ENCODE data around the gene ITFG1.

ITFG1 gene

GRCh38 chr16:47320546-47321310 is 140.1 kb downstream of the ITFG1 start:
- no peak for DNase-seq

GRCh38 chr16:47317465-47318240 is 143.2 kb downstream of the ITFG1 start:
- no peak for DNase-seq

GRCh38 chr16:47316442-47317015 is 144.3 kb downstream of the ITFG1 start:
- no peak for DNase-seq

- DNase-seq: no peak
Observed at GRCh38 chr16:47311738-47312505, 148.9 kb downstream of the ITFG1 start.

- DNase-seq: no peak
Observed at GRCh38 chr16:47310792-47311211, 150.1 kb downstream of the ITFG1 start.

GRCh38 chr16:47309581-47310312 is 151.1 kb downstream of the ITFG1 start:
- DNase-seq: no peak

GRCh38 chr16:47308601-47309000 is 152.3 kb downstream of the ITFG1 start:
- DNase-seq: no peak

GRCh38 chr16:47304563-47304962 is 156.3 kb downstream of the ITFG1 start:
- DNase-seq: no peak

GRCh38 chr16:47299587-47299986 is 161.3 kb downstream of the ITFG1 start:
- DNase-seq: no peak

- no peak for DNase-seq
Observed at GRCh38 chr16:47284999-47285398, 175.9 kb downstream of the ITFG1 start.

- no peak for DNase-seq
Observed at GRCh38 chr16:47278306-47278970, 182.4 kb downstream of the ITFG1 start.

- DNase-seq: no peak
Observed at GRCh38 chr16:47276522-47276921, 184.3 kb downstream of the ITFG1 start.

GRCh38 chr16:47262938-47263337 is 197.9 kb downstream of the ITFG1 start:
- no peak for DNase-seq

- DNase-seq: no peak
Observed at GRCh38 chr16:47260503-47260902, 200.4 kb downstream of the ITFG1 start.

- DNase-seq: no peak
Observed at GRCh38 chr16:47258874-47259461, 201.9 kb downstream of the ITFG1 start.

GRCh38 chr16:47254756-47255155 is 206.1 kb downstream of the ITFG1 start:
- no peak for DNase-seq

GRCh38 chr16:47250983-47251382 is 209.9 kb downstream of the ITFG1 start:
- DNase-seq: no peak

GRCh38 chr16:47247690-47248089 is 213.2 kb downstream of the ITFG1 start:
- no peak for DNase-seq

- no peak for DNase-seq
Observed at GRCh38 chr16:47244206-47244605, 216.7 kb downstream of the ITFG1 start.

GRCh38 chr16:47241061-47241460 is 219.8 kb downstream of the ITFG1 start:
- no peak for DNase-seq

GRCh38 chr16:47236716-47237115 is 224.1 kb downstream of the ITFG1 start:
- no peak for DNase-seq
